ENCODE measurements around the gene TK1.
A peak's percentile ranks its signal among the peaks of the same experiment; 100 is the strongest.

Gene TK1

GRCh38 chr17:78206298-78206697, 19.4 kb upstream of the TK1 start:
- peaks cover 0 to 42% (median 27%) of the 10 kb centered on the region in 4 experiments for H3K36me3 ChIP-seq (ENCODE audit: control insufficient read depth in 4 of 4, insufficient read depth in 4 of 4, low read length in 3 of 4)
- ChIA-PET POLR2A (interaction anchor here (0.9 kb wide), 1 partner anchor 76 kb away, joined by 3 read pairs; no protein-coding TSS in a partner anchor), CTCF (interaction anchor here (1.1 kb wide), 1 partner anchor 20 kb away, joined by 4 read pairs; no protein-coding TSS in a partner anchor)
- H3K4me1 ChIP-seq (ENCODE audit: control extremely low read depth in 1 of 4, control insufficient read depth in 4 of 4, insufficient read depth in 4 of 4, low read length in 3 of 4) = no peaks in the 10 kb centered on the region
- no peak overlapping the region for H3K4me3 ChIP-seq (ENCODE audit: control insufficient read depth in 1 of 7, extremely low read depth in 1 of 7, insufficient read depth in 4 of 7, low read depth in 2 of 7, low read length in 6 of 7)
- no peak overlapping the region for H3K27ac ChIP-seq (ENCODE audit: insufficient read depth in 1 of 2, low read depth in 1 of 2, low read length in 2 of 2, poor library complexity in 1 of 2, severe bottlenecking in 2 of 2)
- no peaks in the 10 kb centered on the region for H3K27me3 ChIP-seq (replicated peaks in 2 of 5; ENCODE audit: control insufficient read depth in 4 of 5, insufficient read depth in 5 of 5, low read length in 4 of 5)
- WGBS (ENCODE audit: insufficient coverage) = 95% methylated on average over 5 of the region's 7 CpGs
- DNase-seq = peak in 2 of 3 donors; percentile 20 to 22
- H3K9me3 ChIP-seq (ENCODE audit: control extremely low read depth in 1 of 5, control insufficient read depth in 4 of 5, insufficient read depth in 2 of 5, low read depth in 1 of 5, low read length in 4 of 5) = no peaks in the 10 kb centered on the region

- ChIA-PET CTCF (interaction anchor here (1.1 to 1.4 kb wide), 2 partner anchors 14 to 17 kb away, joined by 3 to 4 read pairs; partner anchors contain the start of gene AFMID), POLR2A (no interaction called here)
- Histone ChIP-seq H3K27ac (ENCODE audit: insufficient read depth in 1 of 2, low read depth in 1 of 2, low read length in 2 of 2, poor library complexity in 1 of 2, severe bottlenecking in 2 of 2) (no peak overlapping the region), H3K36me3 (ENCODE audit: control insufficient read depth in 4 of 4, insufficient read depth in 4 of 4, low read length in 3 of 4) (peaks cover 0 to 42% (median 30%) of the 10 kb centered on the region in 4 experiments), H3K4me3 (ENCODE audit: control insufficient read depth in 1 of 7, extremely low read depth in 1 of 7, insufficient read depth in 4 of 7, low read depth in 2 of 7, low read length in 6 of 7) (no peak overlapping the region), H3K27me3 (replicated peaks in 2 of 5; ENCODE audit: control insufficient read depth in 4 of 5, insufficient read depth in 5 of 5, low read length in 4 of 5) (no peaks in the 10 kb centered on the region), H3K9me3 (ENCODE audit: control extremely low read depth in 1 of 5, control insufficient read depth in 4 of 5, insufficient read depth in 2 of 5, low read depth in 1 of 5, low read length in 4 of 5) (no peaks in the 10 kb centered on the region), H3K4me1 (ENCODE audit: control extremely low read depth in 1 of 4, control insufficient read depth in 4 of 4, insufficient read depth in 4 of 4, low read length in 3 of 4) (no peaks in the 10 kb centered on the region)
- DNase-seq = no peak
- 97% methylated on average over 17 of the region's 17 CpGs for WGBS (ENCODE audit: insufficient coverage)
Observed at GRCh38 chr17:78205124-78205775, 18.4 kb upstream of the TK1 start.

GRCh38 chr17:78204387-78205123, 17.7 kb upstream of the TK1 start:
- Histone ChIP-seq H3K27ac (ENCODE audit: insufficient read depth in 1 of 2, low read depth in 1 of 2, low read length in 2 of 2, poor library complexity in 1 of 2, severe bottlenecking in 2 of 2) (no peak overlapping the region), H3K27me3 (replicated peaks in 2 of 5; ENCODE audit: control insufficient read depth in 4 of 5, insufficient read depth in 5 of 5, low read length in 4 of 5) (no peaks in the 10 kb centered on the region), H3K4me1 (ENCODE audit: control extremely low read depth in 1 of 4, control insufficient read depth in 4 of 4, insufficient read depth in 4 of 4, low read length in 3 of 4) (no peaks in the 10 kb centered on the region), H3K4me3 (ENCODE audit: control insufficient read depth in 1 of 7, extremely low read depth in 1 of 7, insufficient read depth in 4 of 7, low read depth in 2 of 7, low read length in 6 of 7) (no peak overlapping the region), H3K9me3 (ENCODE audit: control extremely low read depth in 1 of 5, control insufficient read depth in 4 of 5, insufficient read depth in 2 of 5, low read depth in 1 of 5, low read length in 4 of 5) (no peaks in the 10 kb centered on the region), H3K36me3 (ENCODE audit: control insufficient read depth in 4 of 4, insufficient read depth in 4 of 4, low read length in 3 of 4) (peaks cover 0 to 44% (median 31%) of the 10 kb centered on the region in 4 experiments)
- 98% methylated on average over 21 of the region's 22 CpGs for WGBS (ENCODE audit: insufficient coverage)
- DNase-seq = no peak
- CTCF ChIA-PET = interaction anchor here (0.6 to 2.7 kb wide), 4 partner anchors 13 to 46 kb away, joined by 3 to 12 read pairs (median 4); partner anchors contain the start of gene AFMID
- POLR2A ChIA-PET = no interaction called here

GRCh38 chr17:78202666-78203065, 15.8 kb upstream of the TK1 start:
- Histone ChIP-seq H3K9me3 (ENCODE audit: control extremely low read depth in 1 of 5, control insufficient read depth in 4 of 5, insufficient read depth in 2 of 5, low read depth in 1 of 5, low read length in 4 of 5) (no peaks in the 10 kb centered on the region), H3K27me3 (replicated peaks in 2 of 5; ENCODE audit: control insufficient read depth in 4 of 5, insufficient read depth in 5 of 5, low read length in 4 of 5) (no peaks in the 10 kb centered on the region), H3K27ac (ENCODE audit: insufficient read depth in 1 of 2, low read depth in 1 of 2, low read length in 2 of 2, poor library complexity in 1 of 2, severe bottlenecking in 2 of 2) (no peak overlapping the region), H3K4me1 (ENCODE audit: control extremely low read depth in 1 of 4, control insufficient read depth in 4 of 4, insufficient read depth in 4 of 4, low read length in 3 of 4) (no peaks in the 10 kb centered on the region), H3K4me3 (ENCODE audit: control insufficient read depth in 1 of 7, extremely low read depth in 1 of 7, insufficient read depth in 4 of 7, low read depth in 2 of 7, low read length in 6 of 7) (no peak overlapping the region), H3K36me3 (ENCODE audit: control insufficient read depth in 4 of 4, insufficient read depth in 4 of 4, low read length in 3 of 4) (peaks cover 0 to 51% (median 35%) of the 10 kb centered on the region in 4 experiments)
- CTCF ChIA-PET = interaction anchor here (0.7 to 2.7 kb wide), 3 partner anchors 10 to 48 kb away, joined by 5 to 12 read pairs (median 5); no protein-coding TSS in a partner anchor
- WGBS (ENCODE audit: insufficient coverage) = 66% methylated on average over 4 of the region's 8 CpGs
- peak in 2 of 3 donors; percentile 9 to 31 for DNase-seq
- POLR2A ChIA-PET = no interaction called here

GRCh38 chr17:78200451-78200850, 13.6 kb upstream of the TK1 start:
- DNase-seq = no peak

GRCh38 chr17:78197147-78197832, 10.4 kb upstream of the TK1 start:
- POLR2A ChIA-PET = no interaction called here
- H3K36me3 ChIP-seq (ENCODE audit: control insufficient read depth in 4 of 4, insufficient read depth in 4 of 4, low read length in 3 of 4) = peaks cover 9 to 40% (median 27%) of the 10 kb centered on the region in 4 experiments
- CTCF ChIA-PET = no interaction called here
- no peaks in the 10 kb centered on the region for H3K9me3 ChIP-seq (ENCODE audit: control extremely low read depth in 1 of 5, control insufficient read depth in 4 of 5, insufficient read depth in 2 of 5, low read depth in 1 of 5, low read length in 4 of 5)
- DNase-seq = no peak
- H3K27ac ChIP-seq (ENCODE audit: insufficient read depth in 1 of 2, low read depth in 1 of 2, low read length in 2 of 2, poor library complexity in 1 of 2, severe bottlenecking in 2 of 2) = no peak overlapping the region
- WGBS (ENCODE audit: insufficient coverage) = 98% methylated on average over 9 of the region's 9 CpGs
- H3K27me3 ChIP-seq (replicated peaks in 2 of 5; ENCODE audit: control insufficient read depth in 4 of 5, insufficient read depth in 5 of 5, low read length in 4 of 5) = no peaks in the 10 kb centered on the region
- no peaks in the 10 kb centered on the region for H3K4me1 ChIP-seq (ENCODE audit: control extremely low read depth in 1 of 4, control insufficient read depth in 4 of 4, insufficient read depth in 4 of 4, low read length in 3 of 4)
- H3K4me3 ChIP-seq (ENCODE audit: control insufficient read depth in 1 of 7, extremely low read depth in 1 of 7, insufficient read depth in 4 of 7, low read depth in 2 of 7, low read length in 6 of 7) = no peak overlapping the region

More at GRCh38 chr17:78200451-78200850, 13.6 kb upstream of the TK1 start:
- Histone ChIP-seq H3K9me3 (ENCODE audit: control extremely low read depth in 1 of 5, control insufficient read depth in 4 of 5, insufficient read depth in 2 of 5, low read depth in 1 of 5, low read length in 4 of 5) (no peaks in the 10 kb centered on the region), H3K36me3 (ENCODE audit: control insufficient read depth in 4 of 4, insufficient read depth in 4 of 4, low read length in 3 of 4) (peaks cover 3 to 52% (median 39%) of the 10 kb centered on the region in 4 experiments), H3K4me1 (ENCODE audit: control extremely low read depth in 1 of 4, control insufficient read depth in 4 of 4, insufficient read depth in 4 of 4, low read length in 3 of 4) (no peaks in the 10 kb centered on the region), H3K4me3 (ENCODE audit: control insufficient read depth in 1 of 7, extremely low read depth in 1 of 7, insufficient read depth in 4 of 7, low read depth in 2 of 7, low read length in 6 of 7) (no peak overlapping the region), H3K27me3 (replicated peaks in 2 of 5; ENCODE audit: control insufficient read depth in 4 of 5, insufficient read depth in 5 of 5, low read length in 4 of 5) (no peaks in the 10 kb centered on the region), H3K27ac (ENCODE audit: insufficient read depth in 1 of 2, low read depth in 1 of 2, low read length in 2 of 2, poor library complexity in 1 of 2, severe bottlenecking in 2 of 2) (no peak overlapping the region)
- POLR2A ChIA-PET = no interaction called here
- 98% methylated on average over 6 of the region's 6 CpGs for WGBS (ENCODE audit: insufficient coverage)
- CTCF ChIA-PET = interaction anchor here (1.2 to 1.9 kb wide), 2 partner anchors 8 to 9 kb away, joined by 4 to 5 read pairs; no protein-coding TSS in a partner anchor
